Measurements from ENCODE around the gene FASN. TPM values are rescaled to one million over a fixed set of nuclear protein-coding genes. Genes with fewer than 3 reads are reported as not detected.

Gene FASN
- total RNA-seq, 2 donors from 2014 or later: 13.8 to 46.4 TPM

DNA sequence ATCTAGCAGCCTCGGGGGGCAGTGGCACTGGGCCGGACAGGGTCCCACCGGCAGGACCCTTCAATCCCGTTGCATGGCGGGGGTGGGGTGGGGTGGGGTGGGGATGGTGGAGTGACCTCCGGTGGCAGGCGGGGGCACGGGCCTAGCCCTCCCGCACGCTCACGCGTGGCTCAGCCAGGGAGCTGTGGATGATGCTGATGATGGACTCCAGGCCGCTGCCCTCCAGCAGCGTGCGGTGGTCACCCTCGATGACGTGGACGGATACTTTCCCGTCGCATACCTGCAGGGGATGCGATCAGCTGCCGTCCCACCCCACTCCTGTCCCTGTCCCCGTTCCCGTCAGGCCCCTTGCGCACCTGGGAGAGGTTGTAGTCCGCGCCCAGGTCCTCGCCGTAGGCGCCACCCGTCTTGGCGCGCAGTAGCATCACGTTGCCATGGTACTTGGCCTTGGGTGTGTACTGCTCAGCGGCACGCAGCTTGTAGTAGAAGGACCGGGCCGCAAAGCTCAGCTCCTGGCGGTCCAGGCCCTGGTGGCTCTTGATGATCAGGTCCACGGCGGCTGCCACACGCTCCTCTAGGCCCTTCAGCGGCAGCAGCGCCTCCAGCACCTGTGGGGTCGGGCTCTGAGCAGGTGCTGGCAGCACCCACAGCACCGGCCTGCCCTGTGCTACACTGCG, 18.9 kb downstream of the FASN start:
- H3K4me3 ChIP-seq: no peak overlapping the region
- no peak for DNase-seq (ENCODE audit: low spot score)
- H3K36me3 ChIP-seq: peaks cover 48% of the 10 kb centered on the region
- H3K9me3 ChIP-seq: no peaks in the 10 kb centered on the region
- H3K4me1 ChIP-seq: no peaks in the 10 kb centered on the region
- no peak overlapping the region for H3K27ac ChIP-seq
- H3K27me3 ChIP-seq: no peaks in the 10 kb centered on the region
- TF ChIP-seq, protein P1, sequence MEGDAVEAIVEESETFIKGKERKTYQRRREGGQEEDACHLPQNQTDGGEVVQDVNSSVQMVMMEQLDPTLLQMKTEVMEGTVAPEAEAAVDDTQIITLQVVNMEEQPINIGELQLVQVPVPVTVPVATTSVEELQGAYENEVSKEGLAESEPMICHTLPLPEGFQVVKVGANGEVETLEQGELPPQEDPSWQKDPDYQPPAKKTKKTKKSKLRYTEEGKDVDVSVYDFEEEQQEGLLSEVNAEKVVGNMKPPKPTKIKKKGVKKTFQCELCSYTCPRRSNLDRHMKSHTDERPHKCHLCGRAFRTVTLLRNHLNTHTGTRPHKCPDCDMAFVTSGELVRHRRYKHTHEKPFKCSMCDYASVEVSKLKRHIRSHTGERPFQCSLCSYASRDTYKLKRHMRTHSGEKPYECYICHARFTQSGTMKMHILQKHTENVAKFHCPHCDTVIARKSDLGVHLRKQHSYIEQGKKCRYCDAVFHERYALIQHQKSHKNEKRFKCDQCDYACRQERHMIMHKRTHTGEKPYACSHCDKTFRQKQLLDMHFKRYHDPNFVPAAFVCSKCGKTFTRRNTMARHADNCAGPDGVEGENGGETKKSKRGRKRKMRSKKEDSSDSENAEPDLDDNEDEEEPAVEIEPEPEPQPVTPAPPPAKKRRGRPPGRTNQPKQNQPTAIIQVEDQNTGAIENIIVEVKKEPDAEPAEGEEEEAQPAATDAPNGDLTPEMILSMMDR (IDR thresholded peaks at IDR 0.05): no peak

DNA sequence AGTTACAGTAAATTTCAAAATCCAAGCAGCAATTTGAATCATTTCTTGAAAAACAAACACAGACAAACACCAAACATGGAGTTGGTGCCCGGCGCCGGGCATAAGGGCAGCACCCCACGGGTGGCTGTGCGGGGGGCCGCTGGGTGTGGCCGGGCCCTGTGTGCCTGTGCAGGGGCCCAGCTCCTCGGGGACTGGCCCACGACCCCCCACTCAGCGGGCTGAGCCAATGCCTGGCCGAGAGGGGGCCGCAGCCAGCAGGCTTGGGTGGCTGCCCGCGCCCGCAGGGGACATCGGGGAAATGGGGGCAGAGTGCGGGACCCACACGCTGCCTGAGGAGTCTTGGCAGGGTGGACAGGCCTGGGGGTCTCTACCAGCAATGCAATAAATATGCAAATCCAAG, 19.6 kb downstream of the FASN start:
- no peaks in the 10 kb centered on the region for H3K27me3 ChIP-seq
- TF ChIP-seq, protein P1 (IDR thresholded peaks at IDR 0.05): no peak
- peaks cover 41% of the 10 kb centered on the region for H3K36me3 ChIP-seq
- H3K9me3 ChIP-seq: no peaks in the 10 kb centered on the region
- H3K4me1 ChIP-seq: no peaks in the 10 kb centered on the region
- H3K4me3 ChIP-seq: no peak overlapping the region
- DNase-seq (ENCODE audit: low spot score): no peak
- no peak overlapping the region for H3K27ac ChIP-seq

DNA sequence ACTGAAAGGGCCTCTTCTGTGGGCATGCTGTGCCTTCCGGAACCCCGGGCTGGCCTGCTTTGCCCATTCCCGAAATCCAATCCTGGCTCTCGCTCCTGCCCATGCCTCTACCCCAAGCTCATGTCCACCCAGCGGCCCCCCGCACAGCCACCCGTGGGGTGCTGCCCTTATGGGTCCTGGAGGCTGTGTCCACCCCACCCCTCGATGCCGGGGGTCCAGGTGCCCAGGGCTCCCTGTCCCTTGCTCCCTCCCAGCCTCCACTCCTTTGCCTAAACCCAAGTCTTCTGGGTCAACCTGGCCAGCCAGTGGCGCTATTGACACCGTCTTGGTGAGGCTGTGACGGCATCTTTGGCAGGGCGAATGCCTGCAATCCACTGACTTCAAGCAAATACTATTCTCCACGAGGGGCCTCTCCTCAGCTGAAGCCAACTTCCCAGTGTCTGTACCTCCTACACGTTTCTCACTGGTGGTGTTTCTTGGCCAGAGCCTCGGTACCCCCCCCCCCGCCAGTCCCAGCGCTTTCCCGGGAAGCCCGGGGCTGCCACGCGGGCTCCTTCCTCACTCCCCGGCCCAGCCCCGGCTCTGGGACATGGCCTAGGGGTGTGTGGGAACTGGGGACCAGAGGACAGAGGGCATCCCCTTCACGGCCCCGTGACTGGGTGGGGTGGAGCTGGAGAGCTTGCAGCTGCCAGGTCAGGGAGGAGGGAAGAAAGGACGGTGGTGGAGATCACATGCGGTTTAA, 20.2 kb downstream of the FASN start:
- peaks cover 35% of the 10 kb centered on the region for H3K36me3 ChIP-seq
- TF ChIP-seq, protein P1 (IDR thresholded peaks at IDR 0.05): no peak
- no peaks in the 10 kb centered on the region for H3K4me1 ChIP-seq
- H3K27me3 ChIP-seq: no peaks in the 10 kb centered on the region
- DNase-seq (ENCODE audit: low spot score): no peak
- H3K27ac ChIP-seq: no peak overlapping the region
- no peak overlapping the region for H3K4me3 ChIP-seq
- no peaks in the 10 kb centered on the region for H3K9me3 ChIP-seq

DNA sequence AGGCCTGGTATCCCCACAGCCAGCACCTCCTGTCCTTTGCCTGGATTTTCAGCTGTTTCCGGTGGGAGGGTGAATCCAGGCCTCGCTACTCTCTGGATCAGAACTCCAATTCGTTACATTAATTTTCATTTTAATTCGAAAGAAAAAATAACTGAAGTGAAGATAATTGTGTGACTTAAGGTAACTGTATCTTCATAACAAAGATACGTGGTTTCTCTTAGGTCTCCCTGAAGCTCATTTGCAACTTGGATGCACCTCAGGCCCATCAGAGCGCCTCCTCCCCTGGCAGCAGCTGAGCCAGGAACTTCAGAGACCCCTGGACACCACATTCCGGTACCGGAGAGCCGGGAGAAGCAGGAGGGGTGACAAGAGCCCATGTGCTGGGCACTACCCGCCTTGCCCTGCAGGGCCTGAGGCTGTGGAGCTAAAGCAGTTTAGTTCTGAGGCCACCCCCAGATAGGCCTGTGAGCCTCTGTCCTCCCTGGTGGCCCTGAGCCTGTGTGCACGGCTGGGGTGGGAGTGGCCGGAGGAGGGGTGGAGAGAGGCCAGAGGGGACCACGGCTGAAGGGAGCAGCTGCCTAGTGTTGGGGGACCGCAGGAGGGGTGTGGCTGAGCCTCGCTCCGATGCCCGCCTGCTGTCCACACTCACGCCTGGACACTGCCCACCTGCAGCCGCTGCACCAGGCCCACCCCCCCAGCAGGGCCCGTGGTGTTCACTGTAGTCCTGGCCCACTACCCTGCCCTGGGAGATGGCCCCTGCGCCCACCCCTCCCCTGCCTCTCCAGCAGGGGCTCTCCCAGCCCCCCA, 21.0 kb downstream of the FASN start:
- Histone ChIP-seq H3K4me1 (no peaks in the 10 kb centered on the region), H3K36me3 (peaks cover 27% of the 10 kb centered on the region), H3K27me3 (no peaks in the 10 kb centered on the region), H3K9me3 (no peaks in the 10 kb centered on the region), H3K4me3 (no peak overlapping the region), H3K27ac (no peak overlapping the region)
- DNase-seq (ENCODE audit: low spot score): no peak
- TF ChIP-seq, protein P1 (IDR thresholded peaks at IDR 0.05): no peak

DNA sequence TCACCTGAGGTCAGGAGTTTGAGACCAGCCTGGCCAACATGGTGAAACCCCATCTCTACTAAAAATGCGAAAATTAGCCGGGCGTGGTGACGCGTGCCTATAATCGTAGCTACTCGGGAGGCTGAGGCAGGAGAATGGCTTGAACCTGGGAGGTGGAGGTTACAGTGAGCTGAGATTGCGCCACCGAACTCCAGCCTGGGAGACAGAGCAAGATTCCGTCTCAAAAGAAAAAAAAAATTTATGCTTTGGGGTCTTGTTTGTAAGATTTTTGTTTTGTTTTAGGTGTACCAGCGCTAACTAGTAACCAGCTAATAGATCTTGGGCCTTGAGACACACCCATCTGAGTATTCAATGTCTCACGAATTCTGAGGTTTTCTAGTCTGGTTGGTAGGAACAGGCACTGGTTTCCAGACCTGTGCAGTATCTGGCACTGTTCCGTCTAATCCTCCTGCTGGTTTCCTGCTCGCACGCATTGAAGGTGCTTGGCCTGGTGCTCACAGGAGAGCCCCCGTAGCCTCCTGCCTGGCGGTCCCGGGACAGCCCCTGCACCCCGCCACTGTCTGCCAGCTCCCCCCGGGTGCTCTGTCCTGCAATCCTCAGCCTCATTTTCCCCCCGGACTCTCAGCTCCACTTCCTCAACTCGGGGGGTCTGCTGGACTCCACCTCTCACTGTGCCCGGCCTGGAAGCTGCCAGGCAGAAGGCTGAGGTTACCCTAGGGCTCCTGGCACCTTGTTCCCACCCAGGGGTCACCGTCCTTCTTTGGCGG, 21.8 kb downstream of the FASN start:
- Histone ChIP-seq H3K9me3 (no peaks in the 10 kb centered on the region), H3K4me1 (no peaks in the 10 kb centered on the region), H3K27ac (no peak overlapping the region), H3K36me3 (peaks cover 21% of the 10 kb centered on the region), H3K27me3 (no peaks in the 10 kb centered on the region), H3K4me3 (no peak overlapping the region)
- TF ChIP-seq, protein P1 (IDR thresholded peaks at IDR 0.05): no peak
- no peak for DNase-seq (ENCODE audit: low spot score)
